ENCODE data around the gene SUSD1. TPM values are rescaled to one million over a fixed set of nuclear protein-coding genes. Genes with fewer than 3 reads are reported as not detected.

The SUSD1 gene
- total and polyA plus RNA-seq, 9 of the 15 experiments (the other 6 are each of a cell fraction or from before 2014, with no cell fraction given): 10.9 to 44.4 (median 36.1) TPM

GRCh38 chr9:112224401-112225289, 49.5 kb upstream of the SUSD1 start (continued):
- TF ChIP-seq THAP12 (CRISPR knock-in tag; IDR thresholded peaks at IDR 0.05) (no peak), ARNT (IDR thresholded peaks at IDR 0.05) (peak in 1 of 2 experiments; percentile 76; a peak in 1 of 4 replicates), SMARCA4 (IDR thresholded peaks at IDR 0.05) (peak; percentile 85), ZNF512 (tag; IDR thresholded peaks at IDR 0.05) (no peak), NR2C2 (CRISPR knock-in tag; IDR thresholded peaks at IDR 0.05) (no peak), NR2C2 (tag; IDR thresholded peaks at IDR 0.05) (peak; percentile 82), CTCFL (IDR thresholded peaks at IDR 0.05; ENCODE audit: borderline replicate concordance, insufficient read depth, low read depth, low read length, poor library complexity, severe bottlenecking) (no peak), ZNF133 (CRISPR knock-in tag; IDR thresholded peaks at IDR 0.05) (no peak), CUX1 (CRISPR knock-in tag; IDR thresholded peaks at IDR 0.05) (peak; percentile 86; the same call in 1 of the 2 replicates), LARP7 (IDR thresholded peaks at IDR 0.05) (no peak), ASH1L (IDR thresholded peaks at IDR 0.05; ENCODE audit: borderline replicate concordance, low read depth, partially characterized antibody) (no peak), U2AF2 (optimal IDR thresholded peaks at IDR 0.05; ENCODE audit: low read depth, low read length) (no peak), TCF7L2 (IDR thresholded peaks at IDR 0.05; ENCODE audit: low read depth, low read length) (no peak), ELK1 (CRISPR knock-in tag; IDR thresholded peaks at IDR 0.05) (no peak)

All from K562 (cell line).